ENCODE measurements around the gene RSKR.

- TF ChIP-seq POLR2AphosphoS5 (IDR thresholded peaks at IDR 0.05; ENCODE audit: low read depth, low read length) (no peak), POLR2A (IDR thresholded peaks at IDR 0.05; ENCODE audit: low read depth, low read length) (no peak), SPI1 (IDR thresholded peaks at IDR 0.05; ENCODE audit: low read depth, low read length) (no peak)
Observed at GRCh38 chr17:28563475-28563874, 50.5 kb downstream of the RSKR start.

All from GM12891 (cell line).